ENCODE measurements around the gene SPINK1. TPM values are rescaled to one million over a fixed set of nuclear protein-coding genes. Genes with fewer than 3 reads are reported as not detected.
A peak's percentile ranks its signal among the peaks of the same experiment; 100 is the strongest.

The SPINK1 gene
- polyA plus RNA-seq, 2 of the 4 experiments (the other 2 are of a cell fraction): 0.22 TPM; not detected in 1

GRCh38 chr5:147844846-147845245 is 13.4 kb upstream of the SPINK1 start:
- Histone ChIP-seq H3K9me3 (no peaks in the 10 kb centered on the region), H3K4me3 (no peak overlapping the region), H3K27ac (no peak overlapping the region), H3K4me1 (no peaks in the 10 kb centered on the region), H3K4me2 (no peak overlapping the region)
- DNase-seq (ENCODE audit: low read depth in 1 of 2, low spot score in 1 of 2): no peak
- ChIA-PET CTCF (interaction anchor here (0.7 to 10.4 kb wide), 2 partner anchors 13 to 22 kb away, joined by 4 to 59 read pairs; no protein-coding TSS in a partner anchor), POLR2A (no interaction called here)
- TF ChIP-seq SMC3 (IDR thresholded peaks at IDR 0.05): no peak
- no peak for TF ChIP-seq CHD2 (IDR thresholded peaks at IDR 0.05; ENCODE audit: low read length, partially characterized antibody)
- TF ChIP-seq ZFP36 (IDR thresholded peaks at IDR 0.05; ENCODE audit: borderline replicate concordance, partially characterized antibody): no peak
- TF ChIP-seq POLR2A (IDR thresholded peaks at IDR 0.05; ENCODE audit: low read length): no peak
- TF ChIP-seq FOSB (CRISPR knock-in tag; IDR thresholded peaks at IDR 0.05): no peak
- TF ChIP-seq BCL3 (IDR thresholded peaks at IDR 0.05): no peak
- TF ChIP-seq HEYL (CRISPR knock-in tag; IDR thresholded peaks at IDR 0.05): no peak
- no peak for TF ChIP-seq ZSCAN20 (CRISPR knock-in tag; IDR thresholded peaks at IDR 0.05)
- no peak for TF ChIP-seq KDM5A (IDR thresholded peaks at IDR 0.05)
- no peak for TF ChIP-seq RARB (CRISPR knock-in tag; IDR thresholded peaks at IDR 0.05)
- no peak for TF ChIP-seq PHF8 (IDR thresholded peaks at IDR 0.05; ENCODE audit: borderline replicate concordance, low read depth)
- TF ChIP-seq, protein P1, sequence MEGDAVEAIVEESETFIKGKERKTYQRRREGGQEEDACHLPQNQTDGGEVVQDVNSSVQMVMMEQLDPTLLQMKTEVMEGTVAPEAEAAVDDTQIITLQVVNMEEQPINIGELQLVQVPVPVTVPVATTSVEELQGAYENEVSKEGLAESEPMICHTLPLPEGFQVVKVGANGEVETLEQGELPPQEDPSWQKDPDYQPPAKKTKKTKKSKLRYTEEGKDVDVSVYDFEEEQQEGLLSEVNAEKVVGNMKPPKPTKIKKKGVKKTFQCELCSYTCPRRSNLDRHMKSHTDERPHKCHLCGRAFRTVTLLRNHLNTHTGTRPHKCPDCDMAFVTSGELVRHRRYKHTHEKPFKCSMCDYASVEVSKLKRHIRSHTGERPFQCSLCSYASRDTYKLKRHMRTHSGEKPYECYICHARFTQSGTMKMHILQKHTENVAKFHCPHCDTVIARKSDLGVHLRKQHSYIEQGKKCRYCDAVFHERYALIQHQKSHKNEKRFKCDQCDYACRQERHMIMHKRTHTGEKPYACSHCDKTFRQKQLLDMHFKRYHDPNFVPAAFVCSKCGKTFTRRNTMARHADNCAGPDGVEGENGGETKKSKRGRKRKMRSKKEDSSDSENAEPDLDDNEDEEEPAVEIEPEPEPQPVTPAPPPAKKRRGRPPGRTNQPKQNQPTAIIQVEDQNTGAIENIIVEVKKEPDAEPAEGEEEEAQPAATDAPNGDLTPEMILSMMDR (IDR thresholded peaks at IDR 0.05): no peak
- TF ChIP-seq HOXB5 (CRISPR knock-in tag; IDR thresholded peaks at IDR 0.05): no peak
- no peak for TF ChIP-seq CEBPB (IDR thresholded peaks at IDR 0.05)
- no peak for TF ChIP-seq FOSL2 (IDR thresholded peaks at IDR 0.05)
- no peak for TF ChIP-seq FOSL2 (CRISPR knock-in tag; IDR thresholded peaks at IDR 0.05)
- no peak for ATAC-seq
- FAIRE-seq: no peak
- WGBS (ENCODE audit: missing lambda C conversion rate): 3% methylated on average over 3 of the region's 3 CpGs

DNA sequence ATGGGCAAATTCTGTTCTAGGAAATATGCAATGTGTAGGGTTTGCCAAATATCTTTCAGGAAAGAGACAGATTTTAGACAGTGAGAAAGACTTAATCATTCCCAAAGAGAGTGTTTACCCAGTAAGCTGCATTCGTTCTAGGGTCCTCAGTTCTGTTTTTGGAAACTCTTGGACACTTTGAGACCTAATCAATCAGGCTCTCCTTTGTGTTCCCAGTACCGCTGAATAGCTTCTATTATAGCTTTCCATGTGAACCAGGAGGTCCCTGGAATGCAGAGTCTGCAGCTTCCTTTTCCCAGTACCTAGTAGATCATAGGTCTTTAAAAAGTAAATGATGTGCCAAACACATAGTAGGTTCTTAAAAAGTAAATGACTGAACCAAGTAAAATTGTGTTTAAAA is 11.4 kb upstream of the SPINK1 start:
- H3K4me2 ChIP-seq: no peak overlapping the region
- DNase-seq (ENCODE audit: low read depth in 1 of 2, low spot score in 1 of 2) (no peak), ATAC-seq (no peak), FAIRE-seq (peak; percentile 23)
- ChIA-PET CTCF (interaction anchor here (10.4 kb wide), 1 partner anchor 15 kb away, joined by 59 read pairs; no protein-coding TSS in a partner anchor), POLR2A (no interaction called here)
- WGBS (ENCODE audit: missing lambda C conversion rate): 2% methylated on average over 2 of the region's 2 CpGs
- peaks cover 3% of the 10 kb centered on the region; the same call in 1 of the 3 replicates for H3K9me3 ChIP-seq
- H3K4me1 ChIP-seq: peaks cover 8% of the 10 kb centered on the region
- H3K4me3 ChIP-seq: no peak overlapping the region
- no peak overlapping the region for H3K27ac ChIP-seq
- TF ChIP-seq, protein P2, sequence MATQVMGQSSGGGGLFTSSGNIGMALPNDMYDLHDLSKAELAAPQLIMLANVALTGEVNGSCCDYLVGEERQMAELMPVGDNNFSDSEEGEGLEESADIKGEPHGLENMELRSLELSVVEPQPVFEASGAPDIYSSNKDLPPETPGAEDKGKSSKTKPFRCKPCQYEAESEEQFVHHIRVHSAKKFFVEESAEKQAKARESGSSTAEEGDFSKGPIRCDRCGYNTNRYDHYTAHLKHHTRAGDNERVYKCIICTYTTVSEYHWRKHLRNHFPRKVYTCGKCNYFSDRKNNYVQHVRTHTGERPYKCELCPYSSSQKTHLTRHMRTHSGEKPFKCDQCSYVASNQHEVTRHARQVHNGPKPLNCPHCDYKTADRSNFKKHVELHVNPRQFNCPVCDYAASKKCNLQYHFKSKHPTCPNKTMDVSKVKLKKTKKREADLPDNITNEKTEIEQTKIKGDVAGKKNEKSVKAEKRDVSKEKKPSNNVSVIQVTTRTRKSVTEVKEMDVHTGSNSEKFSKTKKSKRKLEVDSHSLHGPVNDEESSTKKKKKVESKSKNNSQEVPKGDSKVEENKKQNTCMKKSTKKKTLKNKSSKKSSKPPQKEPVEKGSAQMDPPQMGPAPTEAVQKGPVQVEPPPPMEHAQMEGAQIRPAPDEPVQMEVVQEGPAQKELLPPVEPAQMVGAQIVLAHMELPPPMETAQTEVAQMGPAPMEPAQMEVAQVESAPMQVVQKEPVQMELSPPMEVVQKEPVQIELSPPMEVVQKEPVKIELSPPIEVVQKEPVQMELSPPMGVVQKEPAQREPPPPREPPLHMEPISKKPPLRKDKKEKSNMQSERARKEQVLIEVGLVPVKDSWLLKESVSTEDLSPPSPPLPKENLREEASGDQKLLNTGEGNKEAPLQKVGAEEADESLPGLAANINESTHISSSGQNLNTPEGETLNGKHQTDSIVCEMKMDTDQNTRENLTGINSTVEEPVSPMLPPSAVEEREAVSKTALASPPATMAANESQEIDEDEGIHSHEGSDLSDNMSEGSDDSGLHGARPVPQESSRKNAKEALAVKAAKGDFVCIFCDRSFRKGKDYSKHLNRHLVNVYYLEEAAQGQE (IDR thresholded peaks at IDR 0.05): no peak
- TF ChIP-seq GATA3 (IDR thresholded peaks at IDR 0.05; ENCODE audit: borderline replicate concordance) (no peak), RFX5 (IDR thresholded peaks at IDR 0.05) (no peak), CBX2 (IDR thresholded peaks at IDR 0.05; ENCODE audit: borderline replicate concordance, low read depth) (no peak), JUN (IDR thresholded peaks at IDR 0.05) (no peak), SREBF2 (IDR thresholded peaks at IDR 0.05) (no peak), POLR2AphosphoS2 (conservative IDR thresholded peaks at IDR 0.05; ENCODE audit: low read length) (no peak), TP53 (CRISPR knock-in tag; IDR thresholded peaks at IDR 0.05) (no peak), PHF8 (IDR thresholded peaks at IDR 0.05; ENCODE audit: borderline replicate concordance, low read depth) (no peak), TFCP2L1 (CRISPR knock-in tag; IDR thresholded peaks at IDR 0.05) (no peak), ZSCAN20 (CRISPR knock-in tag; IDR thresholded peaks at IDR 0.05) (no peak)

Measured in A549 (cell line).